NCI-H345 treated with DMSO at 0.1 percent for 48 hours (cell line): ENCODE results near the gene PFDN2.
"Not testable (repeated sequence)": the region's sequence is repeated elsewhere in the genome, so short reads cannot be mapped to it uniquely, and the experiment has no call there.

Experiments used
- DNase-seq: peaks from one replicate; lab custom pipeline; 2025; ENCODE audit not compliant: unreplicated experiment; lab: John Stamatoyannopoulos, UW

Gene PFDN2

GRCh38 chr1:161082996-161083747 lies 34.7 kb downstream of the PFDN2 start:
- no peak for DNase-seq

- no peak for DNase-seq
These were observed 35.4 kb downstream of the PFDN2 start for GRCh38 chr1:161082483-161082882.

- DNase-seq = no peak
These were observed 36.3 kb downstream of the PFDN2 start for GRCh38 chr1:161081519-161081918.

GRCh38 chr1:161080441-161081405 lies 37.1 kb downstream of the PFDN2 start:
- DNase-seq = no peak

DNA sequence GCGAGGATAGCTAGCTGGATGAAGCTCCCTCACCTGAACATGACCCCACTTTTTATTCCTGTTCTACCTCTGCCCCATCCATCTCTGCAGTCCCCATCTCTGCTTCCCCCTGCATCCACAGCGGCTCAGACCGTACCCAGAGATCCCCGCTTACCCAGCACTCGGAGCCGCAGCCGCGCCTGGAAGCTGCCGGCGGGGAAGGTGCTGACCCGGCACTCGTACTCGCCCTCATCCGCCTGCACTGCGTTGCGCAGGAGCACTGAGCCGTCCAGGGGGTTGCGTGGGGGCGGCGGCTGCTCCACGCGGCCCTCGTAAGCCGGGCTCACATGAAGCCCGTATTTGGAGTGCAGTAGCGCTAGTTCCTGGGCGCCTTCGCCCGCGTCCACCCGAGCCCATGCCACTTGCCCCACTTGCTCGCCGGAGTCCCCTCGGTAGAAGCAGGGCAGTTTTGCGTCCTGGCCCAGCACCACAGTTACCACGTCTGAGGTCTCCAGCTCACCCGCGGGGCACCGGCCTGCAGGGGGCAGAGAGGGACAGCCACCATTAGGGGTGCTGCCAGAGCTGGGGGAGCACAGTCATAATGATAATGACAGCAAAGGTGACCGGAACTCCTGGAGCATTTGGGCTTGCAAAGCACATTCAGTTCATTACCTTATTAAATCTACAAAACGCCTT lies 38.3 kb downstream of the PFDN2 start:
- DNase-seq = no peak

DNA sequence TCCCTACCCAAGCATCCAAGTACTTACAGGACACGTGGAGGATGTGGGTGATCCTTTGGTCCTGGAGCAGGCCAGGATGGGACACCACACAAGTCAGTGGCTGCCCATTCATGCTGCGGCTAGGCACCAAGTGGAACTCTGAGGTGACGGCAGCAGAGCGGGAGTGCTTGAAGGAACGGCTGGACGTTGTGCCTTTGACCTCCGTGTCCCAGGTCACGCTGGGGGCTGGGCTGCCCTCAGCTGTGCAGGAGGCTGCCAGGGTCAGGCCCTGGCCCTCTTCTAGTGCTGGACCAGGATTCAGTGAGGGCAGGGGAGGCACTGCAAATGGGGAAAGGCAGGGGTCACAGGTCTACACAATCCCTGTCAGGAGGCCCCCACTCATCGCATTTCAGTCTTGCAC lies 40.4 kb downstream of the PFDN2 start:
- no peak for DNase-seq

DNA sequence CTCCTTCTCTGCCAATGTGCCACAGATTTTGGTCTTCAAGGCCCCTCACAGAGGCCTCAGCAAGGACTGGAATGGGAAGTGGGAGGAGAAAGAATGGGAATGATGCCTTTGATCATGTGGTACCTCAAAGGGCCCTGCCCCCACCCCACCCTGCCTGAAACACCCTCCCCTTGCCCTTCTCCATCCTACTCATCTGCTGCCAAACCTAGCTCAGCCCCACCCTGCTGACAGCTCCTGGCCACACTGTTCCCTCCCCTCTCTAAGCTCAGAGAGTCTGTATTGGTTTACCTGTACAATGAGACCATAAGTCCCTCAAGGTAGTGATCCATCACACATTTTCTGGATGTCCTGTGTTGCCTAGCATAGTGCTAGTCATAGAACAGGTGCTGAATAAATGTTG lies 41.4 kb downstream of the PFDN2 start:
- DNase-seq = no peak

- no peak for DNase-seq
These were observed 43.0 kb downstream of the PFDN2 start for GRCh38 chr1:161074676-161075368.

DNA sequence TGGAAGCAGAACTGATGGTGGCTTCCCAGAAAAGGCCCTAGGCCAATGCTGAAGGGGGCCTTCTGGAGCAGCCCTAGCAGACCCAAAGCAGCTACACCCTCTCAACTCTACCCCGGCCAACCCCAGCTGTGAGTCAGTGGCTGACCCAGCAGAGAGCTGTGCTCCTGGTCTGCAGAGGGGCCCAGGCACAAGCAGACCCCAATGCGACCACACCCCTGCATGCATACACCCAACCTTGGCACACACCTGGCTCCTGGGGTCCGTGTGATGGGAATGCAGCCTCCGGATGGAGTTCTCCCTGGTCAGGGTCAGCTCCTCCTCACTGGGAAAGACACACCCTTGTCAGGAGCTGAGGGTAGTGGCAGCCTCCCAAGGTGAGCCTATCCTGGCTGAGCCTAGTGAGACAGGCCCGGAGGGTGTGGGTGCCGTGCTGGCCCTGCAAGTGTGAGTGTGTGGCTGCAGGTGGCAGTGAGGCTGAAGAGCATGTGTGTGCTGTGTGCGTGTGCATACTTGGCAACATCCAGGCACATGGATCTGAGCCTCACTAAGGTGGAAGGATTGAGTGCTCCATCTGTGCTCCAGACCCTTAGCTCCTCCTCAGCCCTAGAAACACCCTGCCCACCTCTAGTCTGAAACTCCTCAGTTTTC lies 44.2 kb downstream of the PFDN2 start:
- no peak for DNase-seq

GRCh38 chr1:161072751-161073449 lies 44.9 kb downstream of the PFDN2 start:
- no peak for DNase-seq

- DNase-seq = no peak
These were observed 45.9 kb downstream of the PFDN2 start for GRCh38 chr1:161071886-161072371.

DNA sequence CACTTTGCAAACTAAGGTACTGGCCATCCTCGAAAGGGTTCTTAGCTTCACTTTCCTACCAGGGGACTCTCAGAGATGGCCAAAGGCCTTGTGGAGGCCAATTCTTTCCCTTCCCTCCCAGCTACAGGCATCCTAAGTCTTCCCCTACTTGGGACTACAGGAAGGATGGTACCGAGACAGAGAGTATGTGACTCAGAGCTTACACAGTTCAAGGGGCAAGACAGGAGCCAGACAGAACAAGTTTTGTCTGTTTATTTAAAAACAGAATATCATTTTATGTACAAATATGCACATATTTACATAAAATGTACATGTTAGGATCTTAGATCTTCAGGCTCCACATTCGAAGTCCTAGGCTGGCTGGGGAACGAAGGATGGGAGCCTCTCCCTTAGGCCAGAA lies 47.1 kb downstream of the PFDN2 start:
- DNase-seq = no peak

- DNase-seq = no peak
These were observed 48.0 kb downstream of the PFDN2 start, which contains the start of gene ARHGAP30 for GRCh38 chr1:161069731-161070270. Gene ARHGAP30, minus strand, starts transcription at chr1:161069891. Its CDS starts 267 bp downstream, at chr1:161069624.

GRCh38 chr1:161069241-161069640 lies 48.6 kb downstream of the PFDN2 start:
- DNase-seq = no peak

DNA sequence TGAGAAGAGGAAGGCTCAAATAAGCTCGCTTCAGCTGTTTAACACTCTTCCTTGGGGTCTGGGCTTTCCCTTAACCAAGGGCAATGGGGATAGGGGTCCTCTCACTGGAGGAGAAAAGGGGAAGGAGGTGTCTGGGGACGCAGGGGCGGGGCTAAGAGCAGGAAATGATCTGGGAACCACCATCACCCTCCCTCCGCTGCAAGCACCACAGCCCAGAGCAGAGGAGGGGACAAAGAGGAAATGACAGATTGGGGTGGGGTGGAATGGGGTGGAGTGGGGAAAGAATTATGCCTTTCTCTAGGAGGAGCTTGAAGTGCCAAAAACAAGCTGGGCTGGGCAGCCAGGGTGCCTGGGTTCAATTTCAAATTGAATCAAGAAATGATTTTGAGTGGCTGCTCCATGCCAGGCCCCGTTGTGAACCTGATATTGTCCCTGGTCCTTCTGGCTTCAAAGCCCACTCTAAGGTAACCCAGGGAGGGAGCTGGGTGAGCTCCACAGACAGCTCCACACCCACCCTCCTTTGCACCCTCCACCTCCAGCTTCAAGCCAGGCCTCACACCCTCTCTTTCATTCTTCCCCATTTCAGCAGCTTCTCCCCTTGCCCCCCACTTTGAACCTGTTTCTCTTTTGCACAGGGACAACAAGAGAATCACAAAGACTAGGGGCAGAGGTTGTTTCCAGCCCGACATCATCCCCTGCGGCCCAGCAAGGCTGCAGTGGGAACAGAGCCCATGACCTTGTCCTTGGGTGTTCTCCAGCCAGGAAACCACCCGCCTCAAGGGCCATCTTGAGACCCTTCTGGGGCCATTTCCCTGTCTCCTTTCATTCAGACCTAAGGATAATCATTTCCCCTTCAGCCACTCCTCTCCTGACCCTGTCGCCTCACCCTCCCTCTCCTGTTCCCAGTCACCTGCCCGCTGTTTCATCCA lies 49.3 kb downstream of the PFDN2 start:
- no peak for DNase-seq

DNA sequence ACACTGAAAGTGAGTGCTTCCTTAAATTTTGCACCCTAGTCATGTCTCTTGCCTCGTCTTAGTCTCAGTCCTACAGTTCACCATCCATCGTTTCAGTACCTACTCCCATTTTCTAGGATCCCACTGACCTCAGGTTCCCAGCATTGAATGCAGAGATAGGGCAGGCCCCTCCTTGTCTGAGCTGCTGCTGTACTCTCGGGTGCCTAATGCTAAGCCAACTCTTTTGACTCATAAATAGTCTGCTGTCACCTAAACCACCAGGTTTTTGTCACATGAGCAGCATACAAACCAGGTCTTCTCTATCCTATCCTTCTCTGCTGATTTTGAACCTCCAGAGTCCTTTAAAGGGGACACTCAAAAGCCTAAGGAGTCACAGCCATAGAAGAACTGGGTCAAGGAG lies 51.1 kb downstream of the PFDN2 start:
- no peak for DNase-seq

DNA sequence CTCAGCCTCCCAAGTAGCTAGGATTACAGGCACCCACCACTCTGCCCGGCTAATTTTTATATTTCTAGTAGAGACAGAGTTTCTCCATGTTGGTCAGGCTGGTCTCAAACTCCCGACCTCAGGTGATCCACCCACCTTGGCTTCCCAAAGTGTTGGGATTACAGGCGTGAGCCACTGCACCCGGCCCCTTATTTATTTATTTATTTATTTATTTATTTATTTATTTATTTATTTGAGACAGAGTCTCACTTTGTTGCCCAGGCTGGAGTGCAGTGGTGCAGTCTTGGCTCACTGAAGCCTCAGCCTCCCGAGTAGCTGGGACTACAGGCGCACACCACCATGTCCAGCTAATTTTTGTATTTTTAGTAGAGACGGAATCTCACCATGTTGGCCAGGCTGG lies 52.2 kb downstream of the PFDN2 start:
- not testable (repeated sequence) for DNase-seq

DNA sequence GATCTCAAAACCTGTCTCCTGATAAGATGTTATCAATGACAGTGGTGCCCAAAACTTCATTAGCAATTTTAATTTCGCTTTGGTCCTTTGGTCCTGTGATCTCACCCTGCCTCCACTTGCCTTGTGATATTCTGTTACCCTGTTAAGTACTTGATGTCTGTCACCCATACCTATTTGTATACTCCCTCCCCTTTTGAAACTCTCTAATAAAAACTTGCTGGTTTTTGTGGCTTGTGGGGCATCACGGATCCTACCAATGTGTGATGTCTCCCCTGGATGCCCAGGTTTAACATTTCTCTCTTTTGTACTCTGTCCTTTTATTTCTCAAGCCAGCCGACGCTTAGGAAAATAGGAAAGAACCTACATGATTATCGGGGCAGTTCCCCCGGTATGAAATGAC lies 53.9 kb downstream of the PFDN2 start:
- not testable (repeated sequence) for DNase-seq
